HG03108 (cell line): ENCODE data around the gene IL17RB.
A peak's percentile ranks its signal among the peaks of the same experiment; 100 is the strongest.

Experiments
- ATAC-seq: cut with Tn5 transposase; IDR thresholded peaks from one replicate; pipeline ENCODE4 v1.9.1; 2021; ENCODE audit warnings: moderate library complexity; ENCODE audit not compliant: unreplicated experiment

IL17RB gene

GRCh38 chr3:53828581-53828980, 17.8 kb upstream of the IL17RB start:
- no peak for ATAC-seq

DNA sequence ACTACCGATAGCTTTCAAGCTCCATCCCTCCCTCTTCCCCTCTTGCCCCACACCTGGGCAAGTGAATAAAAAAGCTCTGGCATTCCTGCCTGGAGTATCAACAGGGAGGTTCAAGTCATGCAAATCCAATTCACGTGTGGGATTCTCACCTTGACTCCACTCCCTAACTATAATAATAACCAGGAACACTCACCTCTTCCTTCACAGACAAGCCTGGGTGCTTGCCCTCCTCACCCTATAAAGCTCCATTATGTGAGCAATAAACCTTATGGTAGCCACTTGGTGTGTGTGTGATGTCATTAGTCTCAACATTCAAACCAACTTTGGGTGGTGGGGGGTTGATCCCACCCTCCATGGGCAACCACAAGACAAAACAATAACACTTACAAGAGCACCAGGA, 16.8 kb upstream of the IL17RB start:
- ATAC-seq, result no peak

- no peak for ATAC-seq
These were observed 15.4 kb upstream of the IL17RB start for GRCh38 chr3:53830944-53831343.

DNA sequence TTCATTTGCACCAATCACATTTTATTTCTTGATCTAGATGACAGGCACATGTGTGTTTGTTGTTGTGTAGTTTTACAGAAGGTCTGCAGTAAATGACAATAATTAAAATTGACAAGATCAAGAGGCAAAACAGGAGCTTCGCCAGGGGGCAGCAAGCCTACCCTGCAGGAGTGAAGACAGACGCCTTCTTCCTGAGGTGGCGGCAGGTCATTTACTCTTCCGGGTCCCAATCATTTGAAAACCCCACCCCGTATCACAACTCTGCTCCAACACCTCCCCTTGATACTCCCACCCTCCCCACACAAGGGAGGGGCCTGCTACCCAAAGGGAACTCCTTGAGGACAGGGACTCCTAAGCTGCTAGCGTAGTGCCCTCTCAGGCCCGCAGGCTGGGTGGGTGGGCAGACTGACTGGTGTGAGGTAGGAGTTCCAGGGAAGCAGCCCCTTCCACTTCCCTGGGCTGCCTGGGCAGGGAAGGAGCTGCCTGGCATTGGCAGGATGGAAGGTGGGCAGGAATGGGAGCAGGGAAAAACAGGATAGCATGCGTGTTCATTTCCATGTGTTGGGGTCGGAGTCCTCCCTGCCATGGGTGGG, 13.2 kb upstream of the IL17RB start:
- no peak for ATAC-seq

DNA sequence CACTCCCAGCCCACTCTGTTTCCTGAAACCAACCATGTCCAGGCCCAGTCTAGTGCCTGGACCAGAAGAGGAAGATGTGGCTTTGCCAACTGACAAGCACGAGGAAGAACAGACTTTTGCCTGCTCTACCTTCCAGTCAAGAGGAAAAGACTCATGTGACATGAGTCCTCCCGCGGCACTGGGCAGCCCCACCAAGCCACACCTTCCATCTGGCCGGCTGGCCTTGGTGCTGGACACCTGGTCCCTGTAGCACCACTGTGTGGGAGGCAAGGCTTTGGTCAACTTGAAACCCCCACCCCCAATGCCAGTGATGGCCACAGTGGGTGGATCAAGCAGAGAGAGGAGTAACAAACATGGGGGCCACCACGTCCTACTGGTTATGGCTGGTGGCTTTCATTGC, 12.7 kb upstream of the IL17RB start:
- ATAC-seq, result no peak

- ATAC-seq, result no peak
These were observed 11.8 kb upstream of the IL17RB start for GRCh38 chr3:53834429-53835095.

DNA sequence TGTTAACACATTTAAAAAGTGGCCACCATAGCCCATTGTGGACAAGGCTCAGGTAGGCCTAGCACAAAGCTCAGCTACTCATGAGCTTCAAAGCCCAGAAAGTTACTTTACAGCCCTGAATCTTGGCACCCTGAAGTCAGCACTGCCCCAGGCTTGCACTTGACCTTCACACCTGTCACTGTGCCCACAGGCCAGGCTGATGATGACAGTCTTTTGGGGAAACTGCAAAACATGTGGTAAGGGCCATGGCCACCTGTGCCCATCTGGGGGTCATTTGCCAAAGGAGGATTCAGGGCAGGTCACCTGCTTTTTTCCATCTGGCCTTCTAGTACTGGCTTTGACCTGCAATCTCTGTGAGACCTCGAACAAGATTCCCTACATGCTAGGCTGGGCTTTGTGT, 11.1 kb upstream of the IL17RB start:
- no peak for ATAC-seq

GRCh38 chr3:53836084-53836872, 10.1 kb upstream of the IL17RB start:
- ATAC-seq, result no peak

GRCh38 chr3:53837331-53837730, 9.0 kb upstream of the IL17RB start:
- ATAC-seq, result no peak

DNA sequence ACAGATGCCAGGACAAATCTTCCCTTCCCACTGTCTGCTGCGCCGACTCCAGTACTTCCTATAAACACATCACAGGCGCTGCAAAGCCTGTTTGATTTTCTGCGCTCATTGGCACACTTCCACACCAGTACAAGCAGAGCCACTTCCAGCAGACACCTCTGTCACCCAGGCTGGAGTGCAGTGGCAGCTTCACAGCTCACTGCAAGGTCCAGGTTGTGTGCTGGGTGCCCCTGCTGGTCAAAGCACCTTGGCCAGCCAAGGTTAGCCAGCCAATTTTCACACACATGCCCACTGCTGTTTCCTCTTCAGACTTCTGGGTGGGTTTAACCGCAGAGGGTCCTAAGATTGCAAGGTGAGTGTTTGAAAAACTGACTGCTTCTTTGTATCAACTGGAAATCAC, 5.1 kb upstream of the IL17RB start:
- no peak for ATAC-seq

GRCh38 chr3:53842436-53843194, 3.8 kb upstream of the IL17RB start:
- no peak for ATAC-seq

DNA sequence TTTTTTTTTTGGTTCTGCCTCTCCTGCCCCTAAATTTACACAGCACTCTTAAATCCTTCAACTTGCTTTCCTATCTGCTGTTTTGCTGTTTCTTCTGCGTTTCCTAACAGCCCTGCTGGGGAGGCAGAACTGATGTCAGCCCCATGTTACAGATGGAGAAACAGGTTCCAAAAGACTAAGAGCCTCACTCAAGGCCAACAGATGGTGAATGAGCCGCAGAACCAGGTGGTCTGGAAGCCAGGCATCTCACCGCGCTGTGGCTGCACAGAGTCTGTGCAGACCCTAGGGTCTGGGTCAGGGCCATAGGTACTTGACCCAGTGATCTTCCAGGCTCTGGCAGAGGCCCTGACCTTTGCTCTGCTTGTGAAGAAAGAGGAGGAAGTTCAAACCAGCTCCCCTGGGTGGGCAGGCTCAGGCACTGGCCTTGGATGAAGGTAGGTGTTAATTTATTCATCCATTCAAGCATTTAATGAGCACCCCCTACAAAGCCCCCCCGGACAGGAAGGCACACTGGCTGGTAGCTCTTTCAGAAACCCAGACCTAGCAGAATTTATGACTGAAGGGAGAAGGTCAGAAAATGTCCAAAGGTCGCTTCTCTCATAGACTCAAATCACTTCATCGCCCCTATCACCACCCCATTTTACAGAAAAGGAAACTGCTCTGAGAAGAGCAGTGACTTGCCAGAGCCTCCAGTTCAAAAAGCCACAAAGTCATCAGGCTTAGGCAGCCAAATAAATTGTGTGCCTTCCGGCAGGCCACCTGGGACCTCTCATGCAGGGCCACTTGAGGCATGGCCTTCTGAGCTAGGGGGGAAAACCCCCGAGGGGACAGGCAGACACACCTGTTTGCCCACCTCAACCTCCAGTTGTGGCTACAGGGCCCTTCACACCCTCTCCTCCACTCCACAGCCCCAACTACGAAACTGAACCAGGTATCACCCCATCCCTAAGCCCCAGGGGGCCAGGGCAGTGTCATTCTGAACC, 2.9 kb upstream of the IL17RB start:
- ATAC-seq, result peak; percentile 67

GRCh38 chr3:53844262-53845102, 1.9 kb upstream of the IL17RB start:
- ATAC-seq, result peak; percentile 3

- ATAC-seq, result no peak
These were observed 1.1 kb upstream of the IL17RB start for GRCh38 chr3:53845103-53845880.

- no peak for ATAC-seq
These were observed 561 bp upstream of the IL17RB start for GRCh38 chr3:53845881-53846133.

DNA sequence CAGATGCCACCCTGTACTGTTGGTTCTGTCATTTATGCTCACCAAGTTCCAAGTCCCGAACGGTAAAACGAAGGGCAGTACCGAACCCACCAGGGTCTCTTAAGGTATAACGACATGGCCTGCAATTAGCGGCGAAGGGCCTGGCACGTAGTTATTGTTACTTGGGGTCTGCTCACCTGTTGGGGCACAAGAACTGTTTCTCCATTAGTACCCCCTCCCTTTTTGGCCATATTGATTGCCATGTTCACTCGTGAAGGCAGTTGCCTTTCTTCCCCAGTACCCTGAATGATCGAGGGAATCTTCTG, 435 bp downstream of the IL17RB start:
- ATAC-seq, result no peak

GRCh38 chr3:53849916-53850315, 3.5 kb downstream of the IL17RB start:
- ATAC-seq, result no peak

GRCh38 chr3:53850895-53851294, 4.5 kb downstream of the IL17RB start:
- ATAC-seq, result no peak

DNA sequence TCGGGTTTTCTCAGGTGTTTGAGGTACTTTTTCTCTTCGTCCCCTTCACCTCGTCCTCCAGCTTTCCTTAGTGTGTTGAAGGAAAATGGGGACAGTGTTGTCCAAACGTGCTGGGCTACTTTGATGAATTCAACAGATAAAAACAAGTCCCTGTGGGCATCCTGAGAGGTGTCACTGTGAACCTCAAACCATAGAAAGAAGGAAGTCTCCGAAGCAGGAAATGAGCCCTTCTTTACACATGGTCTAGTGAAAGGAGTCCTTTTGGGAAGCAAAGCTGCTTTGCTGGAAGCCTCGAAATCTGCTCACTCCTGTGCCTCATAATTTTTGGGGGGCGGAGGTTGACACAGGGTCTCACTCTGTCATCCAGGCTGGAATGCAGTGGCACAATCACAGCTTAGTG, 10.6 kb downstream of the IL17RB start:
- no peak for ATAC-seq
